Esophagus muscularis mucosa (tissue), 3 donors: ENCODE data around the gene PDXDC1.
"Not testable (repeated sequence)": the region's sequence is repeated elsewhere in the genome, so short reads cannot be mapped to it uniquely, and the experiment has no call there.

Experiments used
- POLR2A ChIP-seq: fragments of 450-650 bp; IDR thresholded peaks from one replicate; pipeline ENCODE4 v1.6.1; 2017; ENCODE audit warnings: antibody characterized with exemption, moderate library complexity, mild to moderate bottlenecking, low read depth
- POLR2AphosphoS5 ChIP-seq, 2 donors: sonication (generic); formaldehyde crosslinking; IDR thresholded peaks; one replicate each; pipeline ENCODE4 v1.6.1; 2017; ENCODE audit warnings: antibody characterized with exemption in 2 of 2
- TF ChIP-seq, protein P1 (sequence below), 3 experiments: fragments of 200-600 bp in 2 of 3; fragments of 450-650 bp in 1 of 3; sonication (generic) in 2 of 3; IDR thresholded peaks; one replicate each; pipeline ENCODE4 v1.5.1; 2017 to 2019; ENCODE audit warnings: antibody characterized with exemption in 3 of 3, mild to moderate bottlenecking in 2 of 3, moderate library complexity in 1 of 3

- TF ChIP-seq, protein P1, sequence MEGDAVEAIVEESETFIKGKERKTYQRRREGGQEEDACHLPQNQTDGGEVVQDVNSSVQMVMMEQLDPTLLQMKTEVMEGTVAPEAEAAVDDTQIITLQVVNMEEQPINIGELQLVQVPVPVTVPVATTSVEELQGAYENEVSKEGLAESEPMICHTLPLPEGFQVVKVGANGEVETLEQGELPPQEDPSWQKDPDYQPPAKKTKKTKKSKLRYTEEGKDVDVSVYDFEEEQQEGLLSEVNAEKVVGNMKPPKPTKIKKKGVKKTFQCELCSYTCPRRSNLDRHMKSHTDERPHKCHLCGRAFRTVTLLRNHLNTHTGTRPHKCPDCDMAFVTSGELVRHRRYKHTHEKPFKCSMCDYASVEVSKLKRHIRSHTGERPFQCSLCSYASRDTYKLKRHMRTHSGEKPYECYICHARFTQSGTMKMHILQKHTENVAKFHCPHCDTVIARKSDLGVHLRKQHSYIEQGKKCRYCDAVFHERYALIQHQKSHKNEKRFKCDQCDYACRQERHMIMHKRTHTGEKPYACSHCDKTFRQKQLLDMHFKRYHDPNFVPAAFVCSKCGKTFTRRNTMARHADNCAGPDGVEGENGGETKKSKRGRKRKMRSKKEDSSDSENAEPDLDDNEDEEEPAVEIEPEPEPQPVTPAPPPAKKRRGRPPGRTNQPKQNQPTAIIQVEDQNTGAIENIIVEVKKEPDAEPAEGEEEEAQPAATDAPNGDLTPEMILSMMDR (IDR thresholded peaks at IDR 0.05) = not testable (repeated sequence)
- not testable (repeated sequence) for TF ChIP-seq POLR2AphosphoS5 (IDR thresholded peaks at IDR 0.05); POLR2A
These were observed 45.6 kb upstream of the PDXDC1 start for GRCh38 chr16:14929176-14929575.
